Left ventricle myocardium superior (tissue), 1 donor: ENCODE measurements around the gene PHLDA2. TPM values are rescaled to one million over a fixed set of nuclear protein-coding genes. Genes with fewer than 3 reads are reported as not detected.

Source experiments
- ATAC-seq: fragments of 200-7000 bp; cut with Tn5 transposase; one replicate; pipeline ENCODE4 v1.9.1; 2020; ENCODE audit warnings: mild to moderate bottlenecking, moderate library complexity
- DNase-seq: peaks from one replicate; pipeline ENCODE4 v3.0.0-alpha.2; 2020
- intact Hi-C: fragments of 100-400 bp; cut with micrococcal nuclease; formaldehyde crosslinking; loops from one replicate; pipeline ENCODE4 v1.11.0; 2022
- long read RNA-seq: library from polyadenylated mRNA; unstranded; transcript quantifications from one replicate; pipeline ENCODE4 v2.0.0, GENCODE V29; 2021
- total RNA-seq: library from RNA; stranded (reverse); fragmentation: NEBNext Ultra II Directional; extraction: Animal tissue kit (Norgen Biotek cat#: 25700); gene quantifications from one replicate; pipeline ENCODE4 v1.2.1, GENCODE V29; 2021
- donor health status: DM: no; HTN: yes; CAD: no; lungs with severe emphysema.

The PHLDA2 gene, protein sequence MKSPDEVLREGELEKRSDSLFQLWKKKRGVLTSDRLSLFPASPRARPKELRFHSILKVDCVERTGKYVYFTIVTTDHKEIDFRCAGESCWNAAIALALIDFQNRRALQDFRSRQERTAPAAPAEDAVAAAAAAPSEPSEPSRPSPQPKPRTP
- total RNA-seq, result 0.99 TPM
- long read RNA-seq, result 0 reads

DNA sequence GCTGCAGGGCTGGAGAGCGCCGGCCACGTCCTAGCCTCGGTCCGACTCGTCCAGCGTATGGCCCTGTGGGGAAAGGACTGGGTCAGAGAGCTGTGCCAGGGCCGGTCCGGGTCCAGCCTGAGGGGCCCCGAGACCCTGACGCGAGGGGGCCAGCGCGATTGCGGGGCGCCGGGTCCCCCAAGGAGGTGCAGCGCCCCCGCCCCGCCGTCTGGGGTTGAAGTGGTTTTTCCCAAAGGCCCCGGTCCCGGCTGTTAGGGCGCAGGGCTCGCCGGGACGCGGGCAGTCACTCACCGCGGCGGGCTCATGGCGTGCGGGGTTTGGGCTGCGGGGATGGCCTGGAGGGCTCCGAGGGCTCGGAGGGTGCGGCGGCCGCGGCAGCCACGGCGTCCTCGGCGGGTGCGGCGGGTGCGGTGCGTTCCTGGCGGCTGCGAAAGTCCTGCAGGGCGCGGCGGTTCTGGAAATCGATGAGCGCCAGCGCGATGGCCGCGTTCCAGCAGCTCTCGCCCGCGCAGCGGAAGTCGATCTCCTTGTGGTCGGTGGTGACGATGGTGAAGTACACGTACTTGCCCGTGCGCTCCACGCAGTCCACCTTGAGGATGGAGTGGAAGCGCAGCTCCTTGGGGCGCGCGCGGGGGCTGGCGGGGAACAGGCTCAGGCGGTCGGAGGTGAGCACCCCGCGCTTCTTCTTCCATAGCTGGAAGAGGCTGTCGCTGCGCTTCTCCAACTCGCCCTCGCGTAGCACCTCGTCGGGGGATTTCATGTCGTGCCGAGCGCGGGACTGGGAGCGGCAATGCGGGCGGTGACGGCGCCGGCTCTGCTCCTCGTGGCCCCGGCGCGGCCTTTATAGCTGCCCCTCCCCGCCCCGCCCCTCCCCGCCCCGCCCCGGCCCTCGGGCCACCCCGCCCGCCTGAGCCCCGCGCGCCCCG, at the start of gene PHLDA2:
TSS of gene PHLDA2 (minus strand) at position 816 of the 926 bp plus-strand sequence. CDS start at position 760, 56 bp downstream.
- DNase-seq (peak; percentile 71), ATAC-seq (peak; percentile 21)
- intact Hi-C loops, result no loop called here

DNA sequence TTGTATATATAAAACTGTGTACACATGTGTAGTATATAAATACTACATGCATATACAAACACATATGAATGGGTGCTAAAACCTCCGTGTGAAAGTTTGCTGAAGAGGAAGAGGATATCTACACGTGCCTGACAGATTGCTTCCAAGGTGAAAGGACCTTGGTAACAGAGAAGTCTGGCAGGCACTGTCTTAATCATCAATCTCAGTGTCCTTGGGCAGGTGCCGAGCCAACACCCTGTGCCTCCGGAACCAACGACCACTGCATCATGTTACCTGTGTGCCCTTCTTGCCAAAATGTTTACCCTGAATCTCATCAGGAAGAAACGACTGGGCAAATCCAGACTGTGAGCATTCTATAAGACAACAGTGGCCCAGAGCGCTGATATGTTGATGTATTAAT, 47.9 kb upstream of the PHLDA2 start:
- DNase-seq (no peak), ATAC-seq (no peak)
- intact Hi-C loops, result no loop called here

DNA sequence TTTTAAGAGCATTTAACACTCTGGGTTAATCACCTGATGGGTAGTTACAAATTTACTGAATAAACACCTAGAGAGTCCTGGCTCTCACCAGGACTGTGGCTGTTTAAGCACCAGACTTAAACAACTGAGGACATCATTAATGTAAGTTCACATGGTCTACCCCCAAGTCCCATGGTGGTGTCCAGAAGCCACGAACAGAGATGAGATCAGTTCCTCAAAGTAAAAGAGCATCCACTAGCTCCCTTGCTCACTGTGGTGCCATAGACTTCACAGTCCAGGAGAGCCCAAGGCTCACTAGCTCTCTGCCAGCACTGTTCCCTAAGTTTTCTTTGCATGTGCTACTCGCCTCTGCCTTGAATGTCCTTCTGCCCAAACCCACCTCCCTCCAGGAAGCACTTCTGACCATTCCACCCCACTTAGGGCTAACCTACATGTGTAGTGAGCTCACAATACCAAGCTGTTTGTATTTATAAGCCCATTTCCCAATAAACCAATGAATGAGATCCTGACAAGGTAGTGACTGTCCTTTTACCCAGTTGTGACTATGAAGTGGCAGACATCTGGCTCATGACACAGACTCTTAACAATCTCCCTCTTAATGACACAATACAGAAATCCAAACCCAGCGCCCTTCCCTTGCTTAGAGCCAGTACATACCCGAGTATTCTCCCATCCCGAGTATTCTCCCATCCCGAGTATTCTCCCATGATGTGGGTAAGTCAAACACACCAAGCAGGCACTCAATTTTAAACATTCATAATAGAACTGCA, 47.3 kb upstream of the PHLDA2 start:
- intact Hi-C loops, result no loop called here
- peak; percentile 37 for ATAC-seq

DNA sequence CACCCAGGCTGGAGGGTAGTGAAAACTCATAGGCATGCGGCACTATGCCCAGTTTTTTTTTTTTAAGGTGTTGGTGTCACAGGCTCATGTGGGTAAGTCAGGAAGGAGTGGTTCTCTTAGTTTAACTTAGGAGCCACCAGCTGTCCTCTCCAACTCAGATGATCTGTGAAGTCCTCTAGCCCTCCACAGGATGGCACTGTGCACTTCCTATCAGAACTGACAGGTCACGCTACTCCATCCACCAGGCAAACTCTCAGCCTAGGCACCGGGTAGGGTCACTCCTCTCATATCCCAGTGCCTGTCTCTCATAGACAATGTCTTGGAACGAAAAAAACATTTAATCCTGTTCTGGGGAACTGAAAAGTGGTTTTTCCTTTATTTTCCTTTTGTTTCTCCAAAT, 46.4 kb upstream of the PHLDA2 start:
- intact Hi-C loops, result no loop called here
- DNase-seq (no peak), ATAC-seq (peak; percentile 85)

More for the DNA sequence above, 47.3 kb upstream of the PHLDA2 start:
- DNase-seq, result no peak

DNA sequence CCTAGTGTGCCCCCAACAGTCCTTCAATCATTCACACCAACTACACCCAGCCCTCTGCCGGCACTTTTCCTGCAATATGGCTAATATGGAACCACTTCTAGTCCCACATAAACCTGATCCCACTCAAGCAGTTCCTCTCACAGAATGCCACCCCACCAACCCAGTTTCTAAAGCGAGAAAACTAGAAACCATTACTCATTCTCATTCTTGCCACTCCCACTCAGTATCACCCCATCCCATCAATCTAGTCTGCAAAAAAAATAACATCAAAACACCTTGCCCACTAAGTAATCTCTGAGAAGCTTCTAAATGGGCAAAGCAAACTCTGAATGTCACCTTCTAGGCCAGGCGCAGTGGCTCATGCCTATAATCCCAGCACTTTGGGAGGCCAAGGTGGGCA, 45.1 kb upstream of the PHLDA2 start:
- ATAC-seq, result no peak
- intact Hi-C loops, result no loop called here
- DNase-seq, result no peak

DNA sequence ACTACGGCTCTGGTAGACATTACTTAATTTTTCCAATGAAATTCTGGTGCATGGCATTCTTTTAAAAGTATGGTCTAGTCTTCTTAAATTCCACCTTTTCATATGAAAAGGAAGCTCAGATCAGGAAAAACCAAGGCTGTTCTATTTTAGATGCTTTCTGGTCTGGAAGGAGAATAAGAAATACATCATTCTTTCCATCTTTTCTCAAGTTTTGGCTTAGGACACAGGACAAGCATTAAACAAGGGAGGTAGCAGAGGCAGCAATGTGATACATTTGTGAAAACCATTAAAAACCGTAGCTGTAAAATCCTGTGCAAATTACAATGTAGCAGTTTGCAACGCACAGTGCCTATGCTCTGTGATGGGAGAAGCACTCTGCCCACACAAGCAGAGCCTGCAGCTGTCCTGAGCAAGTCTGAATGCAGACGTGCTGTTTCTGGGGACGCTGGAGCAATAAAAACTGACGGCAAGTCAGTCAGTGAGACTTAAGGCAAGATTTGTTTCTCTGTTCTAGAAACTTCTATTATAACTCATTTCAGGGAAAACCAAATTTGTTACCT, 39.2 kb upstream of the PHLDA2 start:
- DNase-seq (no peak), ATAC-seq (no peak)
- intact Hi-C loops, result no loop called here

DNA sequence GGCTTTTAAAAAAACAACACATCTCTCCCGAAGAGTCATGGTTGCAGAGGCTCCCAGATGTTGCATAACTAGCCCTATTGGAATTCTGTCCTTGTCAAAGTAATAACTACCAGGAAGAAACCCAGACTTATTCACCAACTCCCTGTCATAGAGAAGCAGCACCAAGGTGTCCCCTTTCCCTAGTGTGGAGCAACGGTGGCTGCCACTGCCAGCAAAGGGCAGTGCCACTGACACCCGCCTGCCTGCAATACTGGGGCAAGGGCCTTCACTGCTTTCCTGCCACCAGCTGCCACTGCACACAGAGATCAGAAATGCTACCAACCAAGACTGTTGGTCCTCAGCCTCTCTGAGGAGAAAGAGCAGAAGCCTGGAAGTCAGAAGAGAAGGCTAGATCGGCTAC, 35.6 kb upstream of the PHLDA2 start:
- ATAC-seq, result no peak
- no peak for DNase-seq
- intact Hi-C loops, result no loop called here

DNA sequence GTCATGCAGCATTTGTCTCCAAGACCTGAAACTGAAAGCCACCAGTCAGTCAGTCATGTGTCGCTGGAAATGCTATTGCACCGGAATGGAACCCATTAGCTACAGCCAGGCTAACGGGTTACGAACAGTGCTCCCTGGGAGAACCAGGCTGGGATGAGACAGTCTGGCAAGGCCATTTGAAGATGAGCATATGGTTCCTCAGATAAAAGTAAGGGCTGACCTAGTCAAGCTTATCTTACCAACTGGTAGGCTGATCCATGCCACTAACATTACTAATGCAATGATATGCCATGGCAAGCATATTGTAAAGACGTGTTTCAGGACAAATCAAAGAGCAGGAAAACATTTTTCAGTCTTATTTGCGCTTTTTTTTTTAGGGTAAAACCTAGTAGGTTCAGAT, 34.5 kb upstream of the PHLDA2 start:
- intact Hi-C loops, result no loop called here
- DNase-seq (no peak), ATAC-seq (no peak)

DNA sequence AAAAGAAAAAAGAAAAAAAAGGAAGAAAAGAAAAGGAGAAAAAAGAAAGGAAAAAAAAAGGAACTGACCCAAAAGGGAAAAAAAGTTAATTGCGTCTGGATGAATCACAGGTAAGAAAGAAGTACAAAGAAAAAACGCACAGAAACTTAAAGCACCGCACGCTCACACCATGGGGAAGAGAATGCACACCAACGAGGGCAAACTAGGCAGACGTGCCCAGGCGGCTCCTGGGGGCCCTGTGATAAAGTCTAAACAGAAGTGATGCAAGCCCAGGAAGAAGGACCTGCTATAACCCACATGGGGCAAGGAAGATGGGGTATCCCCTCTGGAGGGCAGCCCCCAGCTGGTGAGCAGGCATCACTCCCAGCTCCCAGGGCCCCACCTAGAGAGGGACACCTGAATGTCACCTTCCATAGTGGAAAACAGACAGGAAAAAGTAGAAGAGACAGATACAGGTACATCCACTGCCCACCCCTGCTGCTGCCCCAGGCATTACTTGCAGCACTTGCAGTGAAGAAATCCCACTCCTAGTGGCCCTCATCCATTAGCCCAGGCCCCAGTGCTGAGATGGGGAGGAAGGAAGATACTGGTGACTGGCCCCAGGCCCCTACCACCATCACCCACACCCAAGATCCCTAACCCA, 34.0 kb upstream of the PHLDA2 start:
- intact Hi-C loops, result no loop called here
- ATAC-seq, result no peak
- DNase-seq, result no peak

DNA sequence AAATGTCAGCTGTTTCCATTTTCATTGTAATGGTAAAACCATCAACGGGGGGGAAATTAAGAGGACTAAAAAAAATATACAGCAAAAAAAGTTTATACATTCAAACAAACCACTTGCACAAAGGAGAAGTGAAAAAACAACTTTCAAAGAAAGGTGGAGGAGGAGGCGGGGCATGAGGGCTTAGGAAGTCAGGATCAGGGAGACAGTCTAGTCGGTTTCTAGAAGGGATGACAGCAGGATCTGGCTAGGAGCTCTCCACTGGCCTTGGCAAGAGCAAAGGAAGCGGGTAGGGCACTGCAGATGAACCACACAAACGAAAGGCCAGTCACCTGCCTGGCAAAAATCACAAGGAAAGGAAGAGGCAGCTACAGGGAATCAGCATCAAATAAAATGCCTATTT, 31.9 kb upstream of the PHLDA2 start:
- intact Hi-C loops, result no loop called here

DNA sequence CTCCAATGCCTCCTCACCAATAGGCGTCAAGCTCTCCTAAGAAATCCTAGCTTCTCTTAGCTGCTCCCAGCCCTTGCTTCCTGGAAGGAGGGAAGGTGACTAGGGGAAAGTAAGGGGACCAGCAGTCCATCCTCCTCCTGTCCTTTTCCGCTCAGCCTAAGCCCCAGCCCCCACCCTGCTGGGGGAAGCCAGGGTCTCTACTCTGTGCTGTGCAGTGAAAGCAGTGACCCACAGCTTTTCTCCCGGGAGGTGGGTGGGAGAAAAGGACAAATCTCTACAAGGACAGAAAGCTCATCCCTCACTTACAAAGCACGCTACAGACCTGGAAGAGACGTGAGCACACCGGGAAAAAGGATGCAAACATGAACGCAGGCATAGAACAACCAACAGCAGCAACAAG, 30.9 kb upstream of the PHLDA2 start:
- intact Hi-C loops, result no loop called here
- peak; percentile 44 for ATAC-seq
- DNase-seq, result no peak

More for the DNA sequence above, 31.9 kb upstream of the PHLDA2 start:
- ATAC-seq, result no peak
- no peak for DNase-seq

DNA sequence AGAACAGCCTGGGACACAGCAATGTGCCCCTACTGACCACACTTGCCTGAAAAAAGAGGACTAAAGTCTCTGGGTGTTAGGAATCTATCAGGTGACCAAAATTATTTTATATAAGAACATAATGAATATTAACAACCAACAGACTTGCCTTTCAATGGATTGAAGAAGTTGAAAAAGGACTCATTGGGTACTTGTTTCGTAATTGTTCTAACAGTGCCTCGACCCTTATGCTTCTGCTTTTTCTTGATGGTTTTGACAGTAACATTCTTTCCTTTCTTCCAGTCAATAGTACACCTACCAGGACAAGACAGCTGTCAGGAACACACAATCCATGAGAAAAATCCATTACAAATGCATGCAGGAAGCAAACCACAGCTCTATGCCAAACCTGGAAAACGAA, 29.0 kb upstream of the PHLDA2 start:
- intact Hi-C loops, result no loop called here
- DNase-seq, result no peak

DNA sequence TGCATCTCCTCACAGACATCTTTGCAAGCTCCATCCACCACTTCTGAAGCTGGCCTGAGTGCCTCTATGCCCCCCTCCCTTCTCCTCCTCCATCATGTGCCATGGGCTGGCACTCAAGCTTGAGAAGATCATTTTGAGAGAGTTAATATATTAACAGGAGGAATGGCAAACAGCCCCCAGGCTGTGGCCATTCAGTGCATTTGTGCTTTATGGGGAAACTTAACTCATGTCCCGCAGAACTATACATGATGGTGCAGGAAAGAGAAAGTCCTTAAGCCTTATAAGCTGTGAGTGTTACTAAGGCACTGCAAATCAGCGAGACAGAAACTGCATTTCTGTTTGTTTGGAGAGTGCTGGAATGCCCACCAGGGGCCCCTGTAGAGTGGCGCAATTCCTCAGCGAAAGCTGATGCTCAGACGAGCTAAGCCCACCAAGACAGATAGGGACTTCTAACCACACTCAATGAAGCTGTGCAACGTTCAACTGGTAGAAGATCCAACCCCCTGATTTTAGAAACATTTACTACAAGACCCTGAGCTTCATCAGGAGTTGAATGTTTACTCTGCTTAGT, 26.8 kb upstream of the PHLDA2 start:
- ATAC-seq, result no peak
- intact Hi-C loops, result no loop called here
- DNase-seq, result no peak

More for the DNA sequence above, 29.0 kb upstream of the PHLDA2 start:
- ATAC-seq, result no peak

DNA sequence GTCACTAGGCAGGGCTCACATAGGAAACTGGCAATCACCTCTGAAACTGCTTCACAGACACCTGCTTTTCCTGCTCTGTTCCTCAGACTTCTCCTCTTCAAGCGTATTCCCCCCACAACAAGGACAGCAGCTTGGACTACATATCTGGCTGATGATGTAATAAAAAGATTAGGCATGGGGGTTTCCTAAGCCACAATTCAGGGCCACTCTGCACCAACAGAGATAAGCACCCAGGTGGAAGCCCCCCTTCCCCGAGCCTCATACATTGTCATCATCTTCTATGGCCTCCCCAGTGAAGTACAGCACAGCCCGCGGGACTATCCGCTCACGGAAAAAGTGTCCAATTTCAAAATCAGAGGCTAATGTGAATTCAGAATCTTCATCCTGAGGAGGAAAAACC, 25.0 kb upstream of the PHLDA2 start:
- intact Hi-C loops, result no loop called here
- ATAC-seq (no peak), DNase-seq (no peak)

DNA sequence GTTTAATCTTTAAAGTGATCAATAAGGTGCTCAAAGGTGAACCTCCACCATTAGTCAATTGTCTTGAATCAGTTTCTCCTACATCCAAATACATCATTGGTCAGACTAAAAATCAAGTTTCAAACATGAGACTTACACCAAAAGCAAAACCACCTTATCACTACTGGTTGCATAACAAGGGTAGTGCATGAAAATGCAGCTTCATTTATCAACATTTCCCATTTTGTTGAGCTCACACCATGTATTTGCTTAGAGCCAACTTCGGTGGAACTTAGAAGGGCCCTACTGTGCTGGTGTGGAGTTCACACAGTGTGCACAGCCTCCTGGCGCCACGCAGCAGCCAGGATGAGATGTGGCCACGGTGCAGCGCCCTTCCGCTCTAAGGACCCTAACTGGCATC, 23.1 kb upstream of the PHLDA2 start:
- ATAC-seq, result no peak
- intact Hi-C loops, result no loop called here

DNA sequence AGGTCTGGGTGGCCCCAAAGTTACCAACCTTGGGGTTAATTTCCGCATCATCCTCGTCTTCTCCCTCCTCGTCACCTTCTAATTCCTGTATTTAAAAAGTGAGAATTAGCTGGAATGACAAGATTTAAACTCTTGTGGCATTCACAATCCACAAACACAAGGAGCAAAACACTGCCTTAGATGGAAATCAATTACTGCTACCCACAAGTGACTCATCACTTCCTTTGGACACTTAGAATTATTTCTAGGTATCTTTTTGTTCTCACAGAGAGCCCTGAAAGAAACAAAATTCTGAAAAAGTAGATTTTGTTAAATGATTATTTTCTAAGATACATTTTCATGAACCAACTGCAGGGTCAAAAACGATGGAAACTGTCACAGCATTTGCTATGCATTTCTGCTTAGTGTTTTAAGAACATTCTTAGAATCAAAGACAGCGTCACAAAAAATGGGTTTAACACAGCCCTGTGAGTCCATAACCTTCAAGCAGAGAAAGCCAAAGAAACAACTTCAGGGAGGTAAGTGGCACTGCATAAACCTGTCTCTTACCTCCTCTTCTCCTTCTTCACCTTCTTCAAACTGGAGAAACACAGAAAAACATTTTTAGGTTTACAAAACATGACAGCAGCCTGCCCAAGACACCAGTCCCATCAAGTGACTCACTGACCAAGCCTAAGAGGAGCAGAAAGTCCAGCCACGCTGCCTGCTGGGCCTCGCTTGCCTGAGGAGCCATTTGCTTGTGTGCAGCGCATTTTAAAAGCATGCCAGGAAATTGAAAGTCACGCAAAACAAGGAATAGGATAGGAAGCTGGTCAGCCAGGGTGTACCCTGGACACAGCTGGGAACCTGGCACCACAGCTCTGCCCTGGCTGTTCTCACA, 22.3 kb upstream of the PHLDA2 start:
- ATAC-seq (no peak), DNase-seq (no peak)
- intact Hi-C loops, result no loop called here

More for the DNA sequence above, 23.1 kb upstream of the PHLDA2 start:
- no peak for DNase-seq

DNA sequence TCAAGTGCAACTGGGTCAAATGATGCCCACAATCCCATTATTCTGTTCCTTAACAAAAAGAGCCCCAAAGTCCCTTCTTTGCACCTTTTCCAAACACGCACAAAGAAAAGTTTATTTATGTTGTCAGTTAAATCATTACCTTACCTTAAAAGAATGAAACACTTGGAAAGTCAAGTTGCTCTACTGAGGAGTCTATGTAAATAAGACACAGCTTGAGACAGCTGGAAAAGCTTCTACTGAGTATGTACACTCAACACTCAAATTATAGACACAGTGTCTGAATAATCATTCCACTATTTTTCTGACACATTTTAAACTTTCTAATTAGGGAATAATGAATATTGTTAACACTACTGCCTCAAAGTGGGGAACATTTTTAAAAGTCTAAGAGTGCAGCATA, 21.6 kb upstream of the PHLDA2 start:
- no peak for DNase-seq
- ATAC-seq, result no peak
- intact Hi-C loops, result no loop called here

DNA sequence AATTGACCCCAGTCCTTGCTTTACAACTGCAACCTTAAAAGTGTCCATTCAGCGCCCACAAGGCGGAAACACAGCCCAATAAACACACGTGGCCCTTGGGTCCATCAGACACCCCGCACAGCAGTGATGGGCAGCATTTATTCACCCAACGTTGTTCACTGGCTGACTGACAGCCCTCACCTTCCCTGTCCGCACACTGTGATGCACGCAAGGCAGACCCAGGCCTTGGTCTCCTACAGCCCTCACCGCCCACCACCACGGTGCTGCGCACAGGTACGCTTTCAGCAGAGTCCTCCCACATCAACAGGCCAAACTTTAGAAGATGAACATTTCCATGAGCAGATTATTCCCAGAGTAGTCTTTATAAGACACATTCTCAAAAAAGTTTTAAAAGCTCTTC, 20.7 kb upstream of the PHLDA2 start:
- no peak for ATAC-seq
- intact Hi-C loops, result no loop called here
- DNase-seq, result no peak
